Measurements from ENCODE around the gene PRICKLE2.

The PRICKLE2 gene

GRCh38 chr3:64167868-64168267 lies 57.4 kb downstream of the PRICKLE2 start:
- H3K4me3 ChIP-seq (ENCODE audit: low read length) = no peak overlapping the region
- DNase-seq (ENCODE audit: low read depth) = peak; percentile 64
- no peak for TF ChIP-seq CTCF (IDR thresholded peaks at IDR 0.05; ENCODE audit: insufficient read depth, low read depth, low read length, missing control alignments)

GRCh38 chr3:64167351-64167750 lies 57.9 kb downstream of the PRICKLE2 start:
- H3K4me3 ChIP-seq (ENCODE audit: low read length) = no peak overlapping the region
- DNase-seq (ENCODE audit: low read depth) = peak; percentile 90
- TF ChIP-seq CTCF (IDR thresholded peaks at IDR 0.05; ENCODE audit: insufficient read depth, low read depth, low read length, missing control alignments) = no peak

- H3K4me3 ChIP-seq (ENCODE audit: low read length) = no peak overlapping the region
- peak; percentile 36 for DNase-seq (ENCODE audit: low read depth)
- TF ChIP-seq CTCF (IDR thresholded peaks at IDR 0.05; ENCODE audit: insufficient read depth, low read depth, low read length, missing control alignments) = peak; percentile 31
Measured at GRCh38 chr3:64166584-64167162, 58.6 kb downstream of the PRICKLE2 start.

- no peak overlapping the region for H3K4me3 ChIP-seq (ENCODE audit: low read length)
- TF ChIP-seq CTCF (IDR thresholded peaks at IDR 0.05; ENCODE audit: insufficient read depth, low read depth, low read length, missing control alignments) = no peak
- no peak for DNase-seq (ENCODE audit: low read depth)
Measured at GRCh38 chr3:64164349-64164748, 60.9 kb downstream of the PRICKLE2 start.

- no peak for TF ChIP-seq CTCF (IDR thresholded peaks at IDR 0.05; ENCODE audit: insufficient read depth, low read depth, low read length, missing control alignments)
- peak; percentile 91 for DNase-seq (ENCODE audit: low read depth)
- H3K4me3 ChIP-seq (ENCODE audit: low read length) = no peak overlapping the region
Measured at GRCh38 chr3:64163755-64164148, 61.5 kb downstream of the PRICKLE2 start.

GRCh38 chr3:64163019-64163754 lies 62.1 kb downstream of the PRICKLE2 start:
- TF ChIP-seq CTCF (IDR thresholded peaks at IDR 0.05; ENCODE audit: insufficient read depth, low read depth, low read length, missing control alignments) = no peak
- peak overlapping the region; percentile 9 for H3K4me3 ChIP-seq (ENCODE audit: low read length)
- peak; percentile 68 for DNase-seq (ENCODE audit: low read depth)

Data from epithelial cell of esophagus (primary cell).